Embryonic facial prominence (tissue), 1 donor: ENCODE data around the gene CISD3.
A peak's percentile ranks its signal among the peaks of the same experiment; 100 is the strongest.

Experiments used
- DNase-seq: peaks from one replicate; pipeline ENCODE4 v3.0.0-alpha.2; 2016; ENCODE audit errors: extremely low spot score

Gene CISD3

GRCh38 chr17:38727736-38728135 lies 2.4 kb upstream of the CISD3 start:
- DNase-seq: no peak

GRCh38 chr17:38728290-38728831 lies 1.8 kb upstream of the CISD3 start:
- no peak for DNase-seq

- no peak for DNase-seq
Measured at GRCh38 chr17:38729368-38729885, 714 bp upstream of the CISD3 start.

- DNase-seq: no peak
Measured at GRCh38 chr17:38730526-38731379, 612 bp downstream of the CISD3 start.

- no peak for DNase-seq
Measured at GRCh38 chr17:38731526-38732294, 1.6 kb downstream of the CISD3 start.

GRCh38 chr17:38732376-38733281 lies 2.5 kb downstream of the CISD3 start:
- no peak for DNase-seq

GRCh38 chr17:38733282-38733981 lies 3.3 kb downstream of the CISD3 start:
- no peak for DNase-seq

GRCh38 chr17:38733982-38734973 lies 4.1 kb downstream of the CISD3 start:
- DNase-seq: no peak

GRCh38 chr17:38735161-38735997 lies 5.2 kb downstream of the CISD3 start:
- no peak for DNase-seq

- no peak for DNase-seq
Measured at GRCh38 chr17:38738007-38738662, 8.0 kb downstream of the CISD3 start.

GRCh38 chr17:38738686-38739085 lies 8.5 kb downstream of the CISD3 start:
- DNase-seq: no peak

- no peak for DNase-seq
Measured at GRCh38 chr17:38739305-38739704, 9.2 kb downstream of the CISD3 start.

GRCh38 chr17:38740044-38740443 lies 9.9 kb downstream of the CISD3 start:
- DNase-seq: no peak

- no peak for DNase-seq
Measured at GRCh38 chr17:38740806-38741205, 10.7 kb downstream of the CISD3 start.

- no peak for DNase-seq
Measured at GRCh38 chr17:38741461-38741860, 11.3 kb downstream of the CISD3 start.

- DNase-seq: peak; percentile 68
Measured at GRCh38 chr17:38741921-38742410, 11.8 kb downstream of the CISD3 start.

- peak; percentile 95 for DNase-seq
Measured at GRCh38 chr17:38742411-38743308, 12.5 kb downstream of the CISD3 start.
